GM18951 (cell line): ENCODE data around the gene GCDH.
A peak's percentile ranks its signal among the peaks of the same experiment; 100 is the strongest.

Experiments
- POLR2A ChIP-seq: IDR thresholded peaks from 4 replicates; pipeline ENCODE4 v1.6.1; 2011; ENCODE audit warnings: mild to moderate bottlenecking; ENCODE audit not compliant: insufficient read length, insufficient read depth; ENCODE audit errors: extremely low read depth
- in situ Hi-C: fragments of 300-500 bp; cut with MboI; formaldehyde crosslinking; loops from one replicate; pipeline ENCODE4 v1.12.0; 2022; ENCODE audit warnings: low sequenced_read_pairs, mixed read lengths, inconsistent platforms; ENCODE audit not compliant: unreplicated experiment

GCDH gene

DNA sequence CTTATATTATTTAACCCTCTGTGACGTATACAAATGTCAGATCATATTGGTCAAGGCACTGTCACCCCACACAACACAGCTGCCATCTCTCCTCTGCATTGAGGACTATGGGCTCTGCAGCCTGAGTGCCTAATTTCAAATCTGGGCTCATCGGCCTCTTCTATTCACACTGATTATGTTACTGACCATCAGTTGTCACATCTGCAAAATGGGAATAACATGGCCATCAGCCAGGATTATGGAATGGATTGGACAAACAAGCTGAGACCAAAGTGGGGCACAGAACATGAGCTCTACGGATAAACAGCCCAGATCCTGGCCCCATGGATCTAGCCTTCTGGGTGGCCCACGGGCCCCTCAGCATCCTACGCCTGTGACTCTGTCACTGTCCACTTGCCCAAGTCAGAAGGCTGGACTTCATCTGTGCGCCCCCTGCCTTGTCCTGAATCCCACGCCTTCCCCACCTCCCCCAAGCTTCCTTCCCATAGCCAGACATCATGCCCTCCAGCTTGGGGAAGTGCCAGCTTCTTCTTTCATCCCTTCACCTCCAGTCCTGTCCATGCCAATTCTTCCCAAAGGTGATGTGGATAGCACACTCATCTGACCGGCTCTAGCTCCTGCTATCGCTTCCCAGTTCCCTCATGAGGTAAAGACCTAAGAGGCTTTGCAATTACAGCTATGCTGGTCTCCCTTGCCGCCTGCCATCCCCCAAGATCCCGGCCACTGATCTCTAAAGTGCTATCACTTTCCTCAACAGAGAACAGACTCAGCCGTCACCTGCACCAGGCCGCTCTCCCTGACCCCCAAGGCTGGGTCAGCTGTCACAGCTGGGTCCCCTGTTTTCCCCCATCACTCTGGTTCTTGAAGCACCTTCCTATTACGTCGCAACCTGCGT is 41.7 kb downstream of the GCDH start:
- in situ Hi-C loops: no loop called here
- no peak for TF ChIP-seq POLR2A

DNA sequence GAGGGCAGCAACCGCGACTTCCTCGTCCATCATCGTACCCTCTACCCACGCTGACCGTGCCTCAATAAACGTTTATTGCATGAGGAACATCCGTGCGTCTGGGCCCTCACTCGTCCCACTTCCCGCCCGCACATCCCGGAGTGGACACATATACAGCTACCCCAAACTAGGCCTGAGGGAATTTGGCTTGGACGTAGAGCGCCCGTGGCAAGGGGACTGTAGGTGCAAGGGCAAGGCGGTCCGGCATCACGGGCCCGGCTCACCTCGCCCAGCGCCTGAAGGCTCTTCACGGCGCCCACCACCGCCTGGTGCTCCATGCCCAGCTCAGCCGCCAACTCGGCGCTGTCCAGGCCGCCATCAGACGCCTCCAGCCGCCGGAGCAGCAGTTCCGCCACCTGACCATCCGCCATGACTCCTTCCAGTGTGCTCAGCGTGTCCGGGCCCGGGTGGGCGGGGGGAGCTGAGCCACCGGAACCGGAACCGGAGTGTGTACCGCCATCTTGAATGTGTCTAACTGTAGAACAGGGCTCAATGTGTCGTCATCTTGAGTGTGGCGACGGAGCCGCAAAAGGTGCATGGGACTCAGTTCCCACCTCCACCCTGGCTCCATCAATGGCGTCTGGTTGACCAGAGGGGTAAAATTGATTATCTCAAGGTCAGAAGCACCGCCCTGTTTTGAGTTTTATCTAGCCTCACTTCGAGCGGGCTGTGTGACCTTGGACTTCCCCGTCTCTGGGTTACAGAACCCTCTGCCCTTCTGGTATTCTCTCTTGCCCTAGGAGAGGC is 42.5 kb downstream of the GCDH start, which contains the start of gene FARSA:
TSS of gene FARSA (minus strand) at position 425 of the 786 bp plus-strand sequence. CDS start at position 410, 15 bp downstream.
- peak; percentile 95 for TF ChIP-seq POLR2A
- in situ Hi-C loops: no loop called here

DNA sequence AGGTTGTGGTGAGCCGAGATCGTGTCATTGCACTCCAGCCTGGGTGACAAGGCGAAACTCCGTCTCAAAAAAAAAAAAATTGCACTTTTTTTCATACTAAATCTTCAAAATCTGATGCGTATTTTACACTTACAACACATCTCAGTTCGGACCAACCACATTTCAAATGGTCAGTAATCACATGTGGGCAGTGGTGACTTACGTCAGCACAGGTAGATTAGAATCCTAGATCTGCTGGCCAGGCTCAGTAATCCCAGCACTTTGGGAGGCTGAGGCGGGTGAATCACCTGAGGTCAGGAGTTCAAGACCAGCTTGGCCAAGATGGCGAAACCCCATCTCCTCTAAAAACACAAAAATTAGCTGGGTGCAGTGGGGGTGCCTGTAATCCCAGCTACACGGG is 44.1 kb downstream of the GCDH start:
- no peak for TF ChIP-seq POLR2A
- in situ Hi-C loops: no loop called here

DNA sequence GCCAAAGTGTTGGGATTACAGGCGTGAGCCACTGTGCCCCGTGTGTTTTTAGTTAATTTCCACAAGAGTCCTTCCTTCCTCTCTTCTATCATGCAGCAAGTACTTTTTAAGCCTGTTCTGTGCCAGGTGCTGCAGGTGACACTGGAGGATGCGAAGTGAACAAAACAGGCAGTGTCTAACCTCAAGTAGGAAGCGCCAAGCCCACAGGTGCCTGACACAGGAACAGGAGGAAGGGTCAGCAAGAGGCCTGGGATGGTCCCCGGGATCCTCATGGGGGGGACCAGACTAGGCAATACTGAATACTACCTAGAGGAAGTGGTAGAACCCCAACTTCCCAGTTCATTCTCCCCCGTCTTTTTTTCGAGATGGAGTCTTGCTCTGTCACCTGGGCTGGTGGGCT is 45.6 kb downstream of the GCDH start:
- no peak for TF ChIP-seq POLR2A
- in situ Hi-C loops: no loop called here

DNA sequence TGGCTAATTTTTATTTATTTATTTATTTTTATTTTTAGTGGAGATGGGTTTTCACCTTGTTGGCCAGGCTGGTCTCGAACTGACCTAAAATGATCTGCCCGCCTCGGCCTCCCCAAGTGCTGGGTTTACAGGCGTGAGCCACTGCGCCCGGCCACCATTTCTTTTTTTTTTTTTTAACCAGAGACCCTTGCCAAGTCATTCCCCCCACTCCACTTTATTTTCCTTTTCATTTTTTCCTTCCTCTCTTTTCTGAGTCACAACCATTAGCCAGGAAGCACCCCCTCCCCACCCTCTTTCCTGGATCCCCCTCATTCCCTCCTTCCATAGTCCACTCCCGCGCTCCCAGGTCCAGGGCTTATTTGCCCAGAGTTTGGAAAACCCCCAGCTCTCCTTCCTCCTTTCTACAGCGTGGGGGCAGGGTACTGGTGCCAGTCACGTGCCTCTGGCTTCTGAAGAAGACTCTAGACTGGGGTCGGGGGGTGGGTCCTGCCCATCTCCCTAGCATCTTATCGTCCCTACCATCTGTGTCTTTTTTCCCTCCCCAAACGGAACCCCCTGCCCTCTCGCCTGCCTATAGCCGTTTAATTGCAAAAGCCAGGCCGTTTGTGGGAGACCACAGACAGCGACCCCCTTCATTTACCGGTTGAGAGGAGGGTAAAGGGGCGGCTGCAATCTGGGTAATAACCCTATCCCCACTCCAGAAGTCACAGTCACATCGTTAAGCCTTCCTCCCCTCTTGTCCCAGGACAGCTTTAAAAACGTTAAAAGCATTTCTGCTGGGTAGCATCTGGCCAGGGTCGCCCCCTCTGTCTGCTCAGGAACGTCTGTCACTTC is 46.4 kb downstream of the GCDH start:
- no peak for TF ChIP-seq POLR2A
- in situ Hi-C loops: no loop called here

DNA sequence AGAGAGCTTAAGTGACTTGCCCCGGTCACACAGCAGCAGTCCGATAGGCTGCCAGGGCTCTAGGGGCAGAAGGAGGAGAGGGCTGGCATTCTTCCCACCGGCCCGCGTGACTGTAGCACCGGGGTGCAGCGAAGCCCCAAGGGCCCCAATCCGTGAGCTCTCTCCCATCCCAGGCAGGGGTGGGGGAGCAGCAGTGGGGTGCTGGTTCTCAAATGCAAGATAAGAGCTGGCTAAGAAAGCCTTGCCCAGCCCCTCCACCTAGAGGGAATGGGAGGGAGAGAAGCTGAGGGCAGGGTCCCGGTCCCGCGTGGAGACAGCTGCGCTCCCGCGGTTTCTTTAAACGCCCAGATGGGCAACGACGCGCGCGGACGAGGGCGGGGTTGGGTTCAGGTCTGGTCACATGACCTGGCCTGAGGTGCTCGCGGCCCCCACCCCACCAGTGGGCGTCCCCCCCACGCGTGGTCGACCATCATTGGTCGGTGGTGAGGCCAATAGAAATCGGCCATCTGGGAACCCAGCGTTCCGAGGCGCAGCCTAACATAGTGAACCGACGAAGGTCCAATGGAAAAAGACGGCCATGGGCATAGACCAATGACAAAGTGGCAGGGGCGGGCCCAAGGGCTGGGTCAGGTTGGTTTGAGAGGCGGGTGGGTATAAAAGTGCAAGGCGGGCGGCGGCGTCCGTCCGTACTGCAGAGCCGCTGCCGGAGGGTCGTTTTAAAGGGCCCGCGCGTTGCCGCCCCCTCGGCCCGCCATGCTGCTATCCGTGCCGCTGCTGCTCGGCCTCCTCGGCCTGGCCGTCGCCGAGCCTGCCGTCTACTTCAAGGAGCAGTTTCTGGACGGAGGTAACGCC is 47.2 kb downstream of the GCDH start, which contains the start of gene CALR:
TSS of gene CALR (plus strand) at position 683 of the 852 bp plus-strand sequence. CDS start at position 754, 71 bp downstream.
- TF ChIP-seq POLR2A: peak; percentile 100
- in situ Hi-C loops: no loop called here

DNA sequence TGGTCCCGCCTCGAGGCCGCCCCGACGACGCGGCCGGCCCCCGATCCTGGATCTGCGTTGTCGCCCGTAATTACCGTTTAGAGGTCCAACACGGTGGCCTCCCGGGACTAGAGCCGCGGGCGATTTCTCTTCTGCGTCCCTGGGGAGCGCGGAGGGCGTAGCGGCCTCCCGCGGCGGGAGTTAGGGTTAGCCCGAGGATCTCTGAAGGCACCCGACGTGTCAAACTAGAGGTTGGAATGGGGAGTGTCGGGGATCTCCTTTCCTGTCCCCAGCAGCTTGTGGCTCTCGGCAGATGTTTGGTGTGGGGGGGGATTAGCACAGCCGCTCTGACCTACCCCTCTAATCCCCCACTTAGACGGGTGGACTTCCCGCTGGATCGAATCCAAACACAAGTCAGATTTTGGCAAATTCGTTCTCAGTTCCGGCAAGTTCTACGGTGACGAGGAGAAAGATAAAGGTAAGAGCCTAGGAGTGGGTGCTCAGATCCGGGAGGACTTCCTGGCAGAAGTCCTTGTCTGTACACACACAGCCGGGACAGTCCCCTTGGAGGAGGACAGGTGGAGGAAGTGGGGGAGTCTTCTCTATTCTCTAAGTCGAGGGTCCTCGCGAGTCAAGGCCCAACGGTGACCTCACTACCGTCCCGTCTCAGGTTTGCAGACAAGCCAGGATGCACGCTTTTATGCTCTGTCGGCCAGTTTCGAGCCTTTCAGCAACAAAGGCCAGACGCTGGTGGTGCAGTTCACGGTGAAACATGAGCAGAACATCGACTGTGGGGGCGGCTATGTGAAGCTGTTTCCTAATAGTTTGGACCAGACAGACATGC is 48.0 kb downstream of the GCDH start:
- TF ChIP-seq POLR2A: peak; percentile 44
- in situ Hi-C loops: no loop called here

DNA sequence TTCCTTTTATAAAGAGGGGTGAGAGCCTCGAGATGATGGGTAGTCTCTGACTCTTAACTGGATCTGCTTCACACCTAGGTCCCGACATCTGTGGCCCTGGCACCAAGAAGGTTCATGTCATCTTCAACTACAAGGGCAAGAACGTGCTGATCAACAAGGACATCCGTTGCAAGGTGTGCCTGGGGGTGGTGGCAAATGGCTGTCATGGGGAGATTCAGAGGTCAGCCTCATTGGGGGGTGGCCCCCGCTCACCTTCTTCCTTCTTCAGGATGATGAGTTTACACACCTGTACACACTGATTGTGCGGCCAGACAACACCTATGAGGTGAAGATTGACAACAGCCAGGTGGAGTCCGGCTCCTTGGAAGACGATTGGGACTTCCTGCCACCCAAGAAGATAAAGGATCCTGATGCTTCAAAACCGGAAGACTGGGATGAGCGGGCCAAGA is 49.0 kb downstream of the GCDH start:
- in situ Hi-C loops: no loop called here
- peak; percentile 17 for TF ChIP-seq POLR2A

DNA sequence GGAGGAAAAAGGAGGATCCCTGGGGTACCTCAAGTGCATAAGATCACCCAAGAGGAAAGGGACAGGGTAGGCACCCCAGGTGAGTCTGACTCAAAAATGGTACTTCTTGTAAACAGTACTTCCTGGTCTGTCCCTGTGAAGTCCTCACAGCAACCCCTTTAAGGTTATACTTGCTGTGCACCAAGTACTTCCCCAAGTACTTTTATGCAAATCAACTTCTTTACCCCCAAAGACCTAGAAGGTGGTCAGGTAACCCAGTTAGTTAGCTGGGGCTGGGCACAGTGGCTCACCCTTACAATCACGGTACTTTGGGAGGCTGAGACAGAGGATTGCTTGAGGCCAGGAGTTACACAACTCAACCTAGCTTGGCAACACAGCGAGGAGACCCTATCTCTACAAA is 49.9 kb downstream of the GCDH start:
- in situ Hi-C loops: no loop called here

DNA sequence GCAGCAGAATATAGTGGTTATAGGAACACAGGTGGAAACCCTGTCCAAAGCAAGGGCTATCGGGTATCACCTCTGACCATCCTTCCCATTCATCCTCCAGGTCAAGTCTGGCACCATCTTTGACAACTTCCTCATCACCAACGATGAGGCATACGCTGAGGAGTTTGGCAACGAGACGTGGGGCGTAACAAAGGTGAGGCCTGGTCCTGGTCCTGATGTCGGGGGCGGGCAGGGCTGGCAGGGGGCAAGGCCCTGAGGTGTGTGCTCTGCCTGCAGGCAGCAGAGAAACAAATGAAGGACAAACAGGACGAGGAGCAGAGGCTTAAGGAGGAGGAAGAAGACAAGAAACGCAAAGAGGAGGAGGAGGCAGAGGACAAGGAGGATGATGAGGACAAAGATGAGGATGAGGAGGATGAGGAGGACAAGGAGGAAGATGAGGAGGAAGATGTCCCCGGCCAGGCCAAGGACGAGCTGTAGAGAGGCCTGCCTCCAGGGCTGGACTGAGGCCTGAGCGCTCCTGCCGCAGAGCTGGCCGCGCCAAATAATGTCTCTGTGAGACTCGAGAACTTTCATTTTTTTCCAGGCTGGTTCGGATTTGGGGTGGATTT is 52.6 kb downstream of the GCDH start:
- in situ Hi-C loops: no loop called here
- TF ChIP-seq POLR2A: no peak

More for the DNA sequence above, 49.9 kb downstream of the GCDH start:
- no peak for TF ChIP-seq POLR2A

DNA sequence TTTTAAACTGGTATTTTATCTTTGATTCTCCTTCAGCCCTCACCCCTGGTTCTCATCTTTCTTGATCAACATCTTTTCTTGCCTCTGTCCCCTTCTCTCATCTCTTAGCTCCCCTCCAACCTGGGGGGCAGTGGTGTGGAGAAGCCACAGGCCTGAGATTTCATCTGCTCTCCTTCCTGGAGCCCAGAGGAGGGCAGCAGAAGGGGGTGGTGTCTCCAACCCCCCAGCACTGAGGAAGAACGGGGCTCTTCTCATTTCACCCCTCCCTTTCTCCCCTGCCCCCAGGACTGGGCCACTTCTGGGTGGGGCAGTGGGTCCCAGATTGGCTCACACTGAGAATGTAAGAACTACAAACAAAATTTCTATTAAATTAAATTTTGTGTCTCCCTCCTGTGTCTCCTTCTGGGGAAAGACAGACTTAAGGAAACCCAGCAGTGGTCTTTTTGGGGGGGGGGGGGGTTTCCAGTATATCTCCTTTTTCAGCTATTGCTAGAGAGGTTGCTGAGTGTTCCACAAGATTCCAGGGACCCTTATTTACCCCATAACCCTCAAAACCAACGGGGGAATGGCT is 53.2 kb downstream of the GCDH start:
- in situ Hi-C loops: no loop called here
- TF ChIP-seq POLR2A: no peak
